WTC11 (cell line): ENCODE results near the gene LSP1. TPM values are rescaled to one million over a fixed set of nuclear protein-coding genes. Genes with fewer than 3 reads are reported as not detected.

Experiments used
- ATAC-seq: fragments of 200-7000 bp; cut with Tn5 transposase; 2 replicates; pipeline ENCODE4 v1.10.0; 2021; ENCODE audit warnings: mild to moderate bottlenecking, moderate library complexity
- CTCF ChIA-PET: fragments of 300-600 bp; sonication (Branson Sonifier 250); formaldehyde crosslinking; loops from one replicate; lab custom pipeline; 2021; ENCODE audit warnings: antibody characterized with exemption; lab: Charles Lee
- POLR2A ChIA-PET: fragments of 350-600 bp; sonication (Branson Sonifier 250); formaldehyde crosslinking; loops from one replicate; lab custom pipeline; 2021; ENCODE audit warnings: antibody characterized with exemption; lab: Charles Lee
- DNase-seq: peaks from one replicate; pipeline ENCODE4 v3.0.0; 2021; ENCODE audit warnings: low spot score
- H3K27ac Mint-ChIP-seq: 2 replicates; pipeline ENCODE4 v1.8.0; 2021; ENCODE audit warnings: mixed read lengths
- H3K27me3 Mint-ChIP-seq: 2 replicates; pipeline ENCODE4 v1.8.0; 2021; ENCODE audit warnings: low read depth, mild to moderate bottlenecking, moderate library complexity, mixed read lengths
- H3K36me3 Mint-ChIP-seq: 2 replicates; pipeline ENCODE4 v1.8.0; 2021; ENCODE audit warnings: mixed read lengths
- H3K4me1 Mint-ChIP-seq: 2 replicates; pipeline ENCODE4 v1.8.0; 2022; ENCODE audit warnings: mixed read lengths
- H3K4me3 Mint-ChIP-seq: 2 replicates; pipeline ENCODE4 v1.8.0; 2021; ENCODE audit warnings: mild to moderate bottlenecking, moderate library complexity, mixed read lengths
- H3K9me3 Mint-ChIP-seq: 2 replicates; pipeline ENCODE4 v1.8.0; 2021; ENCODE audit warnings: mixed read lengths
- CREB1 ChIP-seq: sonication (generic); formaldehyde crosslinking; IDR thresholded peaks from 2 replicates; pipeline ENCODE4 v1.8.0; 2023; ENCODE audit warnings: mild to moderate bottlenecking, missing genetic modification reagents
- CREM ChIP-seq: sonication (generic); formaldehyde crosslinking; IDR thresholded peaks from 2 replicates; pipeline ENCODE4 v1.8.1; 2022; ENCODE audit warnings: mild to moderate bottlenecking, missing genetic modification reagents, moderate library complexity
- E2F4 ChIP-seq: sonication (generic); formaldehyde crosslinking; IDR thresholded peaks from 2 replicates; pipeline ENCODE4 v1.8.1; 2022; ENCODE audit warnings: low read depth, mild to moderate bottlenecking, moderate library complexity, missing genetic modification reagents, borderline replicate concordance
- ELF4 ChIP-seq: sonication (generic); formaldehyde crosslinking; IDR thresholded peaks from 2 replicates; pipeline ENCODE4 v1.8.1; 2022; ENCODE audit warnings: low read depth, mild to moderate bottlenecking, moderate library complexity, missing genetic modification reagents
- ESRRA ChIP-seq: sonication (generic); formaldehyde crosslinking; IDR thresholded peaks from 2 replicates; pipeline ENCODE4 v1.8.1; 2022; ENCODE audit warnings: mild to moderate bottlenecking, missing genetic modification reagents, borderline replicate concordance
- ETV6 ChIP-seq: sonication (generic); formaldehyde crosslinking; IDR thresholded peaks from 2 replicates; pipeline ENCODE4 v1.8.1; 2022; ENCODE audit warnings: mild to moderate bottlenecking, missing genetic modification reagents
- GABPB1 ChIP-seq: sonication (generic); formaldehyde crosslinking; IDR thresholded peaks from 2 replicates; pipeline ENCODE4 v1.8.1; 2023; ENCODE audit warnings: mild to moderate bottlenecking, missing genetic modification reagents
- GRHL2 ChIP-seq: fragments of 250-450 bp; sonication (Bioruptor Pico); IDR thresholded peaks from 2 replicates; pipeline ENCODE4 v1.8.0; 2022; ENCODE audit warnings: mild to moderate bottlenecking, moderate library complexity; ENCODE audit not compliant: insufficient replicate concordance, severe bottlenecking
- MXD4 ChIP-seq: fragments of 250-450 bp; sonication (Bioruptor Pico); IDR thresholded peaks from 2 replicates; pipeline ENCODE4 v1.8.0; 2021; ENCODE audit warnings: mild to moderate bottlenecking, moderate library complexity, borderline replicate concordance
- NR3C1 ChIP-seq: sonication (generic); formaldehyde crosslinking; conservative IDR thresholded peaks from 2 replicates; pipeline ENCODE4 v1.8.1; 2023; ENCODE audit warnings: low read depth, mild to moderate bottlenecking, missing genetic modification reagents
- PRDM15 ChIP-seq: sonication (generic); formaldehyde crosslinking; IDR thresholded peaks from 2 replicates; pipeline ENCODE4 v1.8.0; 2022; ENCODE audit warnings: missing genetic modification reagents
- STAT6 ChIP-seq: sonication (generic); formaldehyde crosslinking; conservative IDR thresholded peaks from 2 replicates; pipeline ENCODE4 v1.8.1; 2023; ENCODE audit warnings: mild to moderate bottlenecking, low read depth, missing genetic modification reagents, moderate library complexity
- total RNA-seq: library from RNA; stranded (reverse); gene quantifications from 3 replicates; pipeline ENCODE4 v1.2.3, GENCODE V29; 2021
- TF ChIP-seq, protein P1 (sequence below): fragments of 250-450 bp; sonication (Bioruptor Pico); IDR thresholded peaks from 2 replicates; pipeline ENCODE4 v1.9.0; 2021; ENCODE audit warnings: mild to moderate bottlenecking, borderline replicate concordance
- TF ChIP-seq, protein P2 (sequence below): fragments of 250-450 bp; sonication (Bioruptor Pico); IDR thresholded peaks from 2 replicates; pipeline ENCODE4 v2.1.2; 2022; ENCODE audit warnings: mild to moderate bottlenecking, moderate library complexity

The LSP1 gene
- total RNA-seq, 1 experiment from 2014 or later: 0.77 TPM

- no peak for TF ChIP-seq ETV6
- TF ChIP-seq ELF4 (CRISPR knock-in tag): no peak
- no peak for TF ChIP-seq GRHL2 (CRISPR knock-in tag)
Observed at GRCh38 chr11:1862588-1863351, 9.9 kb downstream of the LSP1 start (continued).

- H3K4me1 Mint-ChIP-seq: no peaks in the 10 kb centered on the region; the same call in 1 of the 2 replicates
- H3K36me3 Mint-ChIP-seq: no peaks in the 10 kb centered on the region
- ATAC-seq (peak; percentile 74), DNase-seq (peak; percentile 40)
- H3K27me3 Mint-ChIP-seq: no peaks in the 10 kb centered on the region
- ChIA-PET CTCF (interaction anchor here (1.4 kb wide), 1 partner anchor 169 kb away, joined by 3 read pairs; no protein-coding TSS in a partner anchor), POLR2A (no interaction called here)
- no peak overlapping the region for H3K4me3 Mint-ChIP-seq
- H3K9me3 Mint-ChIP-seq: no peaks in the 10 kb centered on the region
- TF ChIP-seq, protein P1, sequence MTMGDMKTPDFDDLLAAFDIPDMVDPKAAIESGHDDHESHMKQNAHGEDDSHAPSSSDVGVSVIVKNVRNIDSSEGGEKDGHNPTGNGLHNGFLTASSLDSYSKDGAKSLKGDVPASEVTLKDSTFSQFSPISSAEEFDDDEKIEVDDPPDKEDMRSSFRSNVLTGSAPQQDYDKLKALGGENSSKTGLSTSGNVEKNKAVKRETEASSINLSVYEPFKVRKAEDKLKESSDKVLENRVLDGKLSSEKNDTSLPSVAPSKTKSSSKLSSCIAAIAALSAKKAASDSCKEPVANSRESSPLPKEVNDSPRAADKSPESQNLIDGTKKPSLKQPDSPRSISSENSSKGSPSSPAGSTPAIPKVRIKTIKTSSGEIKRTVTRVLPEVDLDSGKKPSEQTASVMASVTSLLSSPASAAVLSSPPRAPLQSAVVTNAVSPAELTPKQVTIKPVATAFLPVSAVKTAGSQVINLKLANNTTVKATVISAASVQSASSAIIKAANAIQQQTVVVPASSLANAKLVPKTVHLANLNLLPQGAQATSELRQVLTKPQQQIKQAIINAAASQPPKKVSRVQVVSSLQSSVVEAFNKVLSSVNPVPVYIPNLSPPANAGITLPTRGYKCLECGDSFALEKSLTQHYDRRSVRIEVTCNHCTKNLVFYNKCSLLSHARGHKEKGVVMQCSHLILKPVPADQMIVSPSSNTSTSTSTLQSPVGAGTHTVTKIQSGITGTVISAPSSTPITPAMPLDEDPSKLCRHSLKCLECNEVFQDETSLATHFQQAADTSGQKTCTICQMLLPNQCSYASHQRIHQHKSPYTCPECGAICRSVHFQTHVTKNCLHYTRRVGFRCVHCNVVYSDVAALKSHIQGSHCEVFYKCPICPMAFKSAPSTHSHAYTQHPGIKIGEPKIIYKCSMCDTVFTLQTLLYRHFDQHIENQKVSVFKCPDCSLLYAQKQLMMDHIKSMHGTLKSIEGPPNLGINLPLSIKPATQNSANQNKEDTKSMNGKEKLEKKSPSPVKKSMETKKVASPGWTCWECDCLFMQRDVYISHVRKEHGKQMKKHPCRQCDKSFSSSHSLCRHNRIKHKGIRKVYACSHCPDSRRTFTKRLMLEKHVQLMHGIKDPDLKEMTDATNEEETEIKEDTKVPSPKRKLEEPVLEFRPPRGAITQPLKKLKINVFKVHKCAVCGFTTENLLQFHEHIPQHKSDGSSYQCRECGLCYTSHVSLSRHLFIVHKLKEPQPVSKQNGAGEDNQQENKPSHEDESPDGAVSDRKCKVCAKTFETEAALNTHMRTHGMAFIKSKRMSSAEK (CRISPR knock-in tag): no peak
- no peak for TF ChIP-seq CREB1 (CRISPR knock-in tag)
- no peak for TF ChIP-seq STAT6 (CRISPR knock-in tag)
- no peak for TF ChIP-seq PRDM15 (CRISPR knock-in tag)
- TF ChIP-seq GABPB1 (CRISPR knock-in tag): no peak
- no peak for TF ChIP-seq NR3C1 (CRISPR knock-in tag)
- H3K27ac Mint-ChIP-seq: no peak overlapping the region
Observed at GRCh38 chr11:1863352-1864216, 10.7 kb downstream of the LSP1 start.

DNA sequence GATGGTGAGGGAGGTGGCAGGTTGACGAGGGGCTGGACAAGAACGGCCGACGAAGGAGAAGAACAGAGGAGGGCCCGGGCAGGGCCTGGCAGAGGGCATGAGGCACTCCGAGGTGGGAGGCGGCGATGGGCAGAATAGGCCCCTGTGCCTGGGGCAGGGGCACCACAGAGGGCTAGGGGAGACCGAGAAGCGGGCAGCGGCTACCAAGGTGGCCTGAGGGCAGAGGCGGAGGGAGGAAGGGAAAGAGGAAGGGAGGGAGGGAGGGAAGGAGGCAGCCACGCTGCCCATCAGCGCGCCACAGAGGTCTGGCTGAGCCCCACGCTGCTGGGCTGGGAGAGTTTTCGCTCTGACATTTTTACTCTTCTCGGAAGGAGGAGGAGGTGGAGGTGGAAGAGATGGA lies 11.3 kb downstream of the LSP1 start:
- ChIA-PET POLR2A (no interaction called here), CTCF (interaction anchor here (1.4 kb wide), 1 partner anchor 292 kb away, joined by 3 read pairs; no protein-coding TSS in a partner anchor)
- Mint-ChIP-seq H3K27ac (no peak overlapping the region), H3K27me3 (no peaks in the 10 kb centered on the region), H3K36me3 (no peaks in the 10 kb centered on the region), H3K9me3 (no peaks in the 10 kb centered on the region), H3K4me3 (no peak overlapping the region), H3K4me1 (no peaks in the 10 kb centered on the region; the same call in 1 of the 2 replicates)
- DNase-seq (no peak), ATAC-seq (no peak)
- TF ChIP-seq E2F4: no peak
- TF ChIP-seq MXD4 (CRISPR knock-in tag): no peak
- no peak for TF ChIP-seq ESRRA (CRISPR knock-in tag)
- TF ChIP-seq, protein P2, sequence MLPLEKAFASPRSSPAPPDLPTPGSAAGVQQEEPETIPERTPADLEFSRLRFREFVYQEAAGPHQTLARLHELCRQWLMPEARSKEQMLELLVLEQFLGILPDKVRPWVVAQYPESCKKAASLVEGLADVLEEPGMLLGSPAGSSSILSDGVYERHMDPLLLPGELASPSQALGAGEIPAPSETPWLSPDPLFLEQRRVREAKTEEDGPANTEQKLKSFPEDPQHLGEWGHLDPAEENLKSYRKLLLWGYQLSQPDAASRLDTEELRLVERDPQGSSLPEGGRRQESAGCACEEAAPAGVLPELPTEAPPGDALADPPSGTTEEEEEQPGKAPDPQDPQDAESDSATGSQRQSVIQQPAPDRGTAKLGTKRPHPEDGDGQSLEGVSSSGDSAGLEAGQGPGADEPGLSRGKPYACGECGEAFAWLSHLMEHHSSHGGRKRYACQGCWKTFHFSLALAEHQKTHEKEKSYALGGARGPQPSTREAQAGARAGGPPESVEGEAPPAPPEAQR: no peak
- no peak for TF ChIP-seq CREM (CRISPR knock-in tag)
